HUES6 (cell line): Measurements from ENCODE around the gene ZNF732.
A peak's percentile ranks its signal among the peaks of the same experiment; 100 is the strongest.

Source experiments
- H3K27ac ChIP-seq: 2 replicates; pipeline ENCODE4 v1.7.0; 2013; ENCODE audit warnings: low read depth, mild to moderate bottlenecking, low read length, inconsistent platforms
- H3K27me3 ChIP-seq: 2 replicates; pipeline ENCODE4 v1.6.1; 2013; ENCODE audit warnings: low read length; ENCODE audit not compliant: control insufficient read depth, insufficient read depth
- H3K36me3 ChIP-seq: 2 replicates; pipeline ENCODE4 v1.6.1; 2013; ENCODE audit warnings: low read length; ENCODE audit not compliant: control insufficient read depth, insufficient read depth
- H3K4me1 ChIP-seq: 2 replicates; pipeline ENCODE4 v1.6.1; 2013; ENCODE audit warnings: low read length; ENCODE audit not compliant: control insufficient read depth, insufficient read depth
- H3K4me3 ChIP-seq: 2 replicates; pipeline ENCODE4 v1.5.1; 2013; ENCODE audit warnings: low read depth, low read length
- H3K9ac ChIP-seq: one replicate; pipeline ENCODE4 v1.6.1; 2013; ENCODE audit warnings: mild to moderate bottlenecking, low read length
- H3K9me3 ChIP-seq: 2 replicates; pipeline ENCODE4 v1.6.1; 2013; ENCODE audit warnings: low read depth, low read length; ENCODE audit not compliant: control insufficient read depth, insufficient read depth

The ZNF732 gene

GRCh38 chr4:304969-305680, at the start of gene ZNF732:
Gene ZNF732 (minus strand): TSS chr4:305474. CDS start chr4:305310, 164 bp downstream.
- peaks cover 16% of the 10 kb centered on the region; the same call in 1 of the 2 replicates for H3K9me3 ChIP-seq
- H3K27me3 ChIP-seq: no peaks in the 10 kb centered on the region
- peak within 1 kb of the TSS; percentile 61 for H3K9ac ChIP-seq
- H3K36me3 ChIP-seq: no peaks in the 10 kb centered on the region; the same call in 1 of the 2 replicates
- peak within 1 kb of the TSS; percentile 70 for H3K4me3 ChIP-seq
- no peaks in the 10 kb centered on the region for H3K4me1 ChIP-seq
- no peak within 1 kb of the TSS; the same call in 1 of the 2 replicates for H3K27ac ChIP-seq

GRCh38 chr4:340011-340410, 34.7 kb upstream of the ZNF732 start:
- peaks cover 15% of the 10 kb centered on the region for H3K27me3 ChIP-seq
- H3K36me3 ChIP-seq: peaks cover 47% of the 10 kb centered on the region
- H3K4me3 ChIP-seq: no peak overlapping the region
- no peaks in the 10 kb centered on the region for H3K4me1 ChIP-seq
- H3K9ac ChIP-seq: no peak overlapping the region
- peaks cover 24% of the 10 kb centered on the region; the same call in 1 of the 2 replicates for H3K9me3 ChIP-seq
- no peak overlapping the region for H3K27ac ChIP-seq

- Histone ChIP-seq H3K4me1 (no peaks in the 10 kb centered on the region), H3K4me3 (peak overlapping the region; percentile 75), H3K9ac (peak overlapping the region; percentile 92), H3K27me3 (peaks cover 19% of the 10 kb centered on the region), H3K9me3 (peaks cover 24% of the 10 kb centered on the region; the same call in 1 of the 2 replicates), H3K27ac (no peak overlapping the region), H3K36me3 (peaks cover 34% of the 10 kb centered on the region)
Measured at GRCh38 chr4:338759-339097, 33.5 kb upstream of the ZNF732 start.

DNA sequence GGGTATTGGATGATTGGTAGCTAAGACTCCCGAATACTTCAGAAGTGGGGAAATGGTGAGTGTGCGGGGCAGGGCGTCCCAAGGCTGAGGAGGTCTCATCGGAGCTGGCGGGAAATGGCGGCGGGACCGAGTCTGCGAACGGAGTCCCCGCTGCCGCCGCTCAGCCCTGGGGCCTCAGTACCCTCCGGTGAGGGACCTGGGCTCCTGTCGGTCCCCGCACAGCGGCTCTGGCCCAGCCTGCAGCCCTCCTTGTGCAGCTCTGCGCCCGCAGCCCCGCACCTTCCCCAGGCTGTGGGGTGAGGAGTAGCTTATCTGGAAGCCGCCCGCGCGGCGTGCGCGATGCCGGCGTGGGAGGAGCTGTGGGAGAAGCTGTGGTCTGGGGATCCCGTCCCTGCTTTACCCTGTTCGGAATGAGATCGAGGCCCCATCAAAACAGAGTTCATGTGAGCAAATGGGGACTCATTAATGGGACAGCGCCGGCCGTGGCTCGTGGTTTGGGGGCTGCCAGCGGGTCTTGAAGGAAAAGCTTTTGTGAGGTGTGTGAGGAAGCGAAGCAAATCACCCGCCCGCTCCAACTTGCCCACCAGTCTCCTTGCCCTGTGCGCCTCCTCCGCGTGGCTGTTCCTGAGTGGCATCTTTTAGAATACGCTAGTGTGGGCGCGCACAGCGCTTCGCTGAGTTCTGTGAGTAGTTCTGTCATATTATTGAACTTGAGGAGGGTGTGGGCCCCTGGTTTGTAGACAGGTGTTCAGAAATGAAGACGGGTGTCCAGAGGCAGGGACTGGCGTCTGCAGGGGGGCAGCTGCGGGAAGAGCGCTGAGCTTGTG, 32.9 kb upstream of the ZNF732 start:
- Histone ChIP-seq H3K36me3 (peaks cover 31% of the 10 kb centered on the region), H3K4me1 (no peaks in the 10 kb centered on the region), H3K4me3 (peak overlapping the region; percentile 75), H3K9ac (peak overlapping the region; percentile 92), H3K27me3 (peaks cover 19% of the 10 kb centered on the region), H3K27ac (peak overlapping the region; percentile 61; the same call in 1 of the 2 replicates), H3K9me3 (peaks cover 24% of the 10 kb centered on the region; the same call in 1 of the 2 replicates)

DNA sequence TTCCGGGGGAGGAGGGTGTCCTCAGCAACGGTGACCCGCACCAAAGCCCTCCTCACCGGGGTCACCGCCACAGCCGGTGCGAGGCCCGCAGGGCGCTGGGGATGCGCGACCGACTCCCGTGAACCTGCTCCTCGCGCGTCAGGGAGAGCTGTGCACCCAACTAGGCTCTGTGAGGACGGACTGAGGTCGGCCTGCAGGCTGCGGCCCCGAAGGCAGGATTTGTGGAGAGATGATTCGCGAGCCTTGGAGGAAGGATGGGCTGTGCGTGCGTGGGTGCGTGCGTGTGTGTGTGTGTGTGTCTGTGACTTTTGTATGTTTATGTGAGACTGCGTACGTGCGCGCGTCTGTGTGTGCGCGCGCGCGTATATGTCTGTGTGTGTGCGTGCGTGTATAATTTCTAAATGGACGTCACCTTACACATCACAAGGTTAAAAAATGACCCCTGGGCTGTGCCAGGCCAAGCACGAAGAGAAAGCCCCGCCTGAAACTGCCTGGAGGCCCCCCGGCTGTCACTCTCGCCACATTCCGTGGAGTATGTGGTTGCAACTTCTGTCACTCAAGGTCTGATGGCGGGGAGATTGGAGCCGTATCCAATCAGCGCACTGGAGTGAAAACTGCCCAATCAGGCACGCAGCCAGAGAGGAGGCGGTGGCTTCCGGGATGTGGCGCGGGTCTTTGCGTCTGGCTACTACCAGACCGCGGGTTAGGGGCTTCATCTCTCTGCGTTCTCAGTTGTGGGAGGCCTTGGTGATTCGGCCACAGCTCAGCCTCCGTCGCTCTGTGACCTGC, 32.1 kb upstream of the ZNF732 start, which contains the start of gene ZNF141:
ZNF141 (plus strand) TSS at position 672 of the 789 bp plus-strand sequence. CDS start 170 bp downstream, outside the sequence.
- Histone ChIP-seq H3K27me3 (peaks cover 19% of the 10 kb centered on the region), H3K4me1 (no peaks in the 10 kb centered on the region), H3K9ac (peak within 1 kb of the TSS; percentile 92), H3K4me3 (peak within 1 kb of the TSS; percentile 75), H3K36me3 (peaks cover 25% of the 10 kb centered on the region), H3K9me3 (peaks cover 22% of the 10 kb centered on the region; the same call in 1 of the 2 replicates), H3K27ac (peak within 1 kb of the TSS; percentile 61; the same call in 1 of the 2 replicates)

DNA sequence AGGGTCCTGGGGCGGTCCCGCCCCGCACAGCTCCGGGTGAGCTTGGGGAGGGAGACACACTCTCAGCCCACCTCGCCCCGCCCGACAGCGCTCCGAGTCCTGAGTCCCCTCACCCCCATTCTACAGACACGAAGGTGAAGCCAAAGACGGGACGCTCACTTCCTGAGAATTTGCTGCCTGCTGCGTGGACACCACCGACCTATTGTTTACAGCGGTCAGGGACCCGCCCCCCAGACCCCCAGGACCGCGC, 31.5 kb upstream of the ZNF732 start:
- Histone ChIP-seq H3K4me1 (no peaks in the 10 kb centered on the region), H3K9me3 (peaks cover 19% of the 10 kb centered on the region; the same call in 1 of the 2 replicates), H3K27ac (no peak overlapping the region), H3K4me3 (peak overlapping the region; percentile 75), H3K9ac (peak overlapping the region; percentile 79), H3K27me3 (peaks cover 19% of the 10 kb centered on the region), H3K36me3 (peaks cover 20% of the 10 kb centered on the region)

DNA sequence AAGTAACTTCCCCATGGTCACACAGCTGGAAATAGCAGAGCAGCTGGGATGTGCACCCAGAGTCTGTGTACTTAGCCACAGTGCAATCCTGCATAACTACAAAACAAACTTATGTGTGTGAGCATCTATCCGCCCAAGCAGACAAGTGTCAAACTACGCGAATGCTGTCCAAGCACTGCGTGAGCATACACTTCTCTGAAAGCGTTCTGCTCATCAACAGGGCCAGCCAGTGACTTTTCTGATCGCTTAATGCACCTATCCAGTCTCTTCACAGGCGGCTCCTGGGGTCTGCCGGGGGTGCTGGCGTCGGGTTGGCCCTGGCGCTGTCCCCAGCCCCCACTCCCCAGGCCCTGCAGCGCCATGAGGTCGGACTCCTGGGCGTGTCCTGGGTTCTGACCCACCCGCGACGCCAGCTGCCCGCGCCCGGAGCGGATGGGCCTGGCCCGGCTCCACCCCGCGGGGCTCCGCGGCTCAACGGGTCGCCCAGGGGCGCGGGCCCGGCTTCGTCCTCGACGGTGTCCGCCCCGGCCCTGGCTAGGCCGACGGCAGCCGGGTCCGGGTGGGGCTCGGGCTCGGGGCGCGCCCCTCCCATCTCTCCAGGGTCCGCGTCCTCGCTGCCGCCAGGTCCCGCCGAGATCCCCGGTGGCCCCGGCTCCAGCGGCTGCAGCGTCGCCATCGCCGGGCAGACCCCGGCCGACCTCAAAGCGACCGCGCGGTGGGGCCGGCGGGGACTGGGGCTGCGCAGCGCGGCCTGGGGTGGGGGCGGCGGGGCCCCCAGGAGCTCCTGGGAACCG, 31.0 kb upstream of the ZNF732 start:
- Histone ChIP-seq H3K9ac (peak overlapping the region; percentile 79), H3K9me3 (peaks cover 15% of the 10 kb centered on the region; the same call in 1 of the 2 replicates), H3K27ac (no peak overlapping the region)

GRCh38 chr4:335515-335914, 30.2 kb upstream of the ZNF732 start:
- H3K36me3 ChIP-seq: peaks cover 16% of the 10 kb centered on the region
- no peaks in the 10 kb centered on the region for H3K4me1 ChIP-seq
- no peak overlapping the region for H3K9ac ChIP-seq
- H3K4me3 ChIP-seq: no peak overlapping the region
- no peak overlapping the region for H3K27ac ChIP-seq
- H3K9me3 ChIP-seq: peaks cover 14% of the 10 kb centered on the region; the same call in 1 of the 2 replicates
- H3K27me3 ChIP-seq: peaks cover 19% of the 10 kb centered on the region

More for the DNA sequence above, 31.0 kb upstream of the ZNF732 start:
- Histone ChIP-seq H3K4me3 (peak overlapping the region; percentile 75), H3K4me1 (no peaks in the 10 kb centered on the region), H3K36me3 (peaks cover 19% of the 10 kb centered on the region), H3K27me3 (peaks cover 19% of the 10 kb centered on the region)

- Histone ChIP-seq H3K36me3 (no peaks in the 10 kb centered on the region), H3K27me3 (no peaks in the 10 kb centered on the region), H3K9ac (no peak overlapping the region), H3K27ac (no peak overlapping the region), H3K9me3 (peaks cover 22% of the 10 kb centered on the region), H3K4me1 (no peaks in the 10 kb centered on the region), H3K4me3 (no peak overlapping the region)
Measured at GRCh38 chr4:328729-329128, 23.5 kb upstream of the ZNF732 start.

DNA sequence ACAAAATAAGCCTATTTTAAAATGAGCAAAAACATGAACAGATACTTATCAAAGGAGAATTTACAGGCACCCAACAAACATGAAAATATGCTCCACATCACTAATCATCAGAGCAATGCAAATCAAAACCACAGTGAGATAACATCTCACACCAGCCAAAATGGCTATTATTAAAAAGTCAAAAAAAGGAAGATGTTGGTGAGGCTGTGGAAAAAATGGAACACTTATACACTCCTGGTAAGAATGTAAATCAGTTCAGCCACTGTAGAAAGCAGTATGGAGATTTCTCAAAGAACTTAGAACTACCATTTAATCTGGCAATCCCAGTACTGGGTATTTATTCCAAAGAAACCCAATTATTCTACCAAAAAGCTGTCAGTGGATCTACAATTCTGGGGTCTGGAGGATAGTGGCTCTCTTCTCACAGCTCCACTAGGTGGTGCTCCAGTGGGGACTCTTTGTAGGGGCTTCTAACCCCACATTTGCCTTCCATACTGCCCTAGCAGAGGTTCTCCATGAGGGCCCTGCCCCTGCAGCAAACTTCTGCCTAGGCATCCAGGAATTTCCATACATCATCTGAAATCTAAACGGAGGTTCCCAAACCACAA, 9.1 kb upstream of the ZNF732 start:
- Histone ChIP-seq H3K27me3 (no peaks in the 10 kb centered on the region), H3K36me3 (no peaks in the 10 kb centered on the region), H3K9ac (no peak overlapping the region), H3K4me3 (no peak overlapping the region), H3K4me1 (no peaks in the 10 kb centered on the region), H3K27ac (no peak overlapping the region), H3K9me3 (peaks cover 38% of the 10 kb centered on the region)
